ENCODE results near the gene PIK3CD. TPM values are rescaled to one million over a fixed set of nuclear protein-coding genes. Genes with fewer than 3 reads are reported as not detected.
A peak's percentile ranks its signal among the peaks of the same experiment; 100 is the strongest.

Gene PIK3CD
- total and polyA plus RNA-seq, 2 experiments from 2014 or later = 6.6 to 32.1 TPM

DNA sequence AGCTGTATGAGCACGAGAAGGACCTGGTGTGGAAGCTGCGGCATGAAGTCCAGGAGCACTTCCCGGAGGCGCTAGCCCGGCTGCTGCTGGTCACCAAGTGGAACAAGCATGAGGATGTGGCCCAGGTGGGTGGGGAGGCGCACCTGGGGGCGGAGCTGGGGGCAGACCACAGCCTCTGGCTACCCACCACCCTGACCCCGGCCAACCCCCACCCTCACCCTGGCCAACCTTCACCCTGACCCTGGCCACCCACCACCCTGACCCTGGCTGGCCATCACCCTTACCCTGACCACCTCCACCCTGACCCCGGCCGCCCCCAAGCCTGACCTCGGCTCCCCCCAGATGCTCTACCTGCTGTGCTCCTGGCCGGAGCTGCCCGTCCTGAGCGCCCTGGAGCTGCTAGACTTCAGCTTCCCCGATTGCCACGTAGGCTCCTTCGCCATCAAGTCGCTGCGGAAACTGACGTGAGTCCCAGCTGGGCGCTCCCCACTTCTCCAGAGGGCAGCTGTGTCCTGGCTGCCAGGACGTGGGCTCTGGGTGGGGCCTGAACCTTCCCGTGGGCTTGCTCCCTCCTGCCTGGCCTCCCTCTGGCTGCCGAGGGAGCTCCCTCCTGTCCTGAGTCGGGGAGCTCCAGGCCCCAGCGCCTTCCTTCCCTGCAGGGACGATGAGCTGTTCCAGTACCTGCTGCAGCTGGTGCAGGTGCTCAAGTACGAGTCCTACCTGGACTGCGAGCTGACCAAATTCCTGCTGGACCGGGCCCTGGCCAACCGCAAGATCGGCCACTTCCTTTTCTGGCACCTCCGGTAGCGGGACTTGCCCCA lies 69.5 kb downstream of the PIK3CD start:
- Histone ChIP-seq H3K4me1 (ENCODE audit: insufficient read depth) (peaks cover 14% of the 10 kb centered on the region), H3K36me3 (ENCODE audit: insufficient read depth) (no peaks in the 10 kb centered on the region), H3K27ac (ENCODE audit: low read depth) (0 out of 2 replicates have a peak overlapping the region, but pooled peaks have one; percentile 14), H3K79me2 (replicated peaks; ENCODE audit: insufficient read depth) (no peaks in the 10 kb centered on the region), H2AFZ (0 out of 2 replicates have a peak overlapping the region, but pooled peaks have one; percentile 5), H3K4me3 (no peak overlapping the region), H3K4me2 (no peak overlapping the region), H3K9me2 (ENCODE audit: insufficient read depth) (no peaks in the 10 kb centered on the region), H4K20me1 (replicated peaks; ENCODE audit: insufficient read depth) (no peaks in the 10 kb centered on the region), H3F3A (replicated peaks; ENCODE audit: low read depth) (peaks cover 6% of the 10 kb centered on the region; the same call in 1 of the 2 replicates), H3K27me3 (ENCODE audit: insufficient read depth) (no peaks in the 10 kb centered on the region)
- Mint-ChIP-seq H3K4me1 (peaks cover 14% of the 10 kb centered on the region), H3K27me3 (ENCODE audit: insufficient read depth, low read depth, poor library complexity) (peaks cover 15% of the 10 kb centered on the region), H3K9me3 (peaks cover 10% of the 10 kb centered on the region; the same call in 2 of the 3 replicates), H3K4me3 (no peak overlapping the region), H3K27ac (no peak overlapping the region), H3K36me3 (ENCODE audit: low read depth) (peaks cover 38% of the 10 kb centered on the region)
- no peak for TF ChIP-seq CREB1 (CRISPR knock-in tag; IDR thresholded peaks at IDR 0.05; ENCODE audit: low read depth)
- TF ChIP-seq EZH2 (IDR thresholded peaks at IDR 0.05; ENCODE audit: low read depth, unreplicated experiment) = no peak
- TF ChIP-seq POLR2AphosphoS5 (IDR thresholded peaks at IDR 0.05; ENCODE audit: low read depth) = no peak
- TF ChIP-seq STAT1 (IDR thresholded peaks at IDR 0.05; ENCODE audit: unreplicated experiment) = no peak
- ATAC-seq (peak; percentile 6), DNase-seq (ENCODE audit: low spot score) (no peak)

DNA sequence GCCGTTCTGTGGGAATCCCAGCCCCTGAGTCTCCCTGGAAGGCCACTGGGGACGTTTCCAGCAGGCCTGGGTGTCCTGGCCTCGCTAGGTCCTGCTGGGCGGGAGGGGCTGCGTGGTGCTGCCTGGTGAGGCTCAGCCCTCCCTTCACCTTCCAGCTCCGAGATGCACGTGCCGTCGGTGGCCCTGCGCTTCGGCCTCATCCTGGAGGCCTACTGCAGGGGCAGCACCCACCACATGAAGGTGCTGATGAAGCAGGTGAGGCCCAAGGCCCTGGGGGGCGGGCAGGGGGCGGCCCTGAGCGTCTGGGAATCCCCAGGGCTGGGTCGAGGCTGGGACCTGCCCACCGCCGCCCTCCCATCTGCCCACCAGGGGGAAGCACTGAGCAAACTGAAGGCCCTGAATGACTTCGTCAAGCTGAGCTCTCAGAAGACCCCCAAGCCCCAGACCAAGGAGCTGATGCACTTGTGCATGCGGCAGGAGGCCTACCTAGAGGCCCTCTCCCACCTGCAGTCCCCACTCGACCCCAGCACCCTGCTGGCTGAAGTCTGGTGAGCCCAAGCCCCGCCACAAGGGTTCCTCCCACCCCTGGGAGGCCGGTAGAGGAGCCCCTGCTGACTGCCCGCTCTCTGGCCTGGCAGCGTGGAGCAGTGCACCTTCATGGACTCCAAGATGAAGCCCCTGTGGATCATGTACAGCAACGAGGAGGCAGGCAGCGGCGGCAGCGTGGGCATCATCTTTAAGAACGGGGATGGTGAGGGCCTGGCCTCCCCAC lies 70.3 kb downstream of the PIK3CD start:
- Mint-ChIP-seq H3K27ac (no peak overlapping the region), H3K27me3 (ENCODE audit: insufficient read depth, low read depth, poor library complexity) (peaks cover 15% of the 10 kb centered on the region)

More for the DNA sequence above, 70.3 kb downstream of the PIK3CD start:
- peaks cover 13% of the 10 kb centered on the region for H3K4me1 ChIP-seq (ENCODE audit: insufficient read depth)
- DNase-seq (ENCODE audit: low spot score) = peak; percentile 86
- peak; percentile 65 for ATAC-seq
- no peaks in the 10 kb centered on the region for H3K27me3 ChIP-seq (ENCODE audit: insufficient read depth)
- no peak for TF ChIP-seq NANOG (IDR thresholded peaks at IDR 0.05; ENCODE audit: borderline replicate concordance)
- peak; percentile 85 for TF ChIP-seq CTCF (conservative IDR thresholded peaks at IDR 0.05; ENCODE audit: low read depth in 2 of 2)
- H3K79me2 ChIP-seq (replicated peaks; ENCODE audit: insufficient read depth) = no peaks in the 10 kb centered on the region
- H3K9me2 ChIP-seq (ENCODE audit: insufficient read depth) = no peaks in the 10 kb centered on the region
- H3K4me3 Mint-ChIP-seq = no peak overlapping the region
- H3K36me3 ChIP-seq (ENCODE audit: insufficient read depth) = no peaks in the 10 kb centered on the region
- peaks cover 38% of the 10 kb centered on the region for H3K36me3 Mint-ChIP-seq (ENCODE audit: low read depth)
- 0 out of 2 replicates have a peak overlapping the region, but pooled peaks have one; percentile 5 for H2AFZ ChIP-seq
- H4K20me1 ChIP-seq (replicated peaks; ENCODE audit: insufficient read depth) = no peaks in the 10 kb centered on the region
- H3K4me3 ChIP-seq = no peak overlapping the region
- 0 out of 2 replicates have a peak overlapping the region, but pooled peaks have one; percentile 14 for H3K27ac ChIP-seq (ENCODE audit: low read depth)
- peaks cover 10% of the 10 kb centered on the region for H3F3A ChIP-seq (replicated peaks; ENCODE audit: low read depth)
- peaks cover 10% of the 10 kb centered on the region; the same call in 2 of the 3 replicates for H3K9me3 Mint-ChIP-seq
- H3K4me2 ChIP-seq = no peak overlapping the region
- peaks cover 14% of the 10 kb centered on the region for H3K4me1 Mint-ChIP-seq
